GM12878 (cell line): Measurements from ENCODE around the gene OR56A4. TPM values are rescaled to one million over a fixed set of nuclear protein-coding genes. Genes with fewer than 3 reads are reported as not detected.

ENCODE experiments used
- ATAC-seq: fragments of 200-7000 bp; cut with Tn5 transposase; 3 replicates; pipeline ENCODE4 v1.9.1; 2020; ENCODE audit warnings: mild to moderate bottlenecking, moderate library complexity
- BruUV-seq: library from RNA; stranded (reverse); fragments of 400-500 nt; replicated peaks from 2 replicates; lab custom pipeline; 2021; lab: Mats Ljungman, UMichigan
- CTCF ChIA-PET: fragments of 300-600 bp; sonication (Branson Sonifier 250); formaldehyde crosslinking; extraction: SDS; loops from one replicate; lab custom pipeline; 2021; ENCODE audit warnings: inconsistent platforms; lab: Yijun Ruan, JAX
- POLR2A ChIA-PET: fragments of 350-600 bp; formaldehyde crosslinking; extraction: SDS; loops from one replicate; lab custom pipeline; 2021; ENCODE audit warnings: inconsistent platforms; lab: Charles Lee
- RAD21 ChIA-PET: fragments of 300-600 bp; sonication (Branson Sonifier 250); formaldehyde crosslinking; loops from one replicate; lab custom pipeline; 2023; ENCODE audit warnings: antibody characterized with exemption; ENCODE audit not compliant: unreplicated experiment; lab: Charles Lee
- SMC1A ChIA-PET: fragments of 300-600 bp; sonication (Branson Sonifier 250); formaldehyde crosslinking; loops from one replicate; lab custom pipeline; 2023; ENCODE audit not compliant: unreplicated experiment, uncharacterized antibody; lab: Charles Lee
- DNase-seq: peaks from one replicate; pipeline ENCODE4 v3.0.0-alpha.2; 2011; ENCODE audit warnings: low read depth, low spot score
- FAIRE-seq: peaks from 3 replicates; lab custom pipeline; 2011; peaks lifted over from hg19 to GRCh38; lab: Jason Lieb, UNC
- H2AFZ ChIP-seq: 2 replicates; pipeline ENCODE4 v1.6.0; 2011; ENCODE audit warnings: low read depth, low read length, control low read depth; ENCODE audit not compliant: control insufficient read depth
- H3K27ac ChIP-seq: 2 replicates; pipeline ENCODE4 v1.5.1; 2011; ENCODE audit warnings: control low read depth; ENCODE audit not compliant: control insufficient read depth, insufficient read depth
- H3K27me3 ChIP-seq, 2 experiments: replicated peaks in 1 of 2; 2 replicates each; pipeline versions ENCODE4 v1.6.0 to v1.6.1; 2011; ENCODE audit warnings: low read length in 1 of 2; ENCODE audit not compliant: control insufficient read depth in 2 of 2, insufficient read depth in 2 of 2
- H3K36me3 ChIP-seq, 2 experiments: 2 replicates each; pipeline ENCODE4 v1.5.1; 2011; ENCODE audit warnings: low read length in 1 of 2; ENCODE audit not compliant: control insufficient read depth in 2 of 2, insufficient read depth in 2 of 2
- H3K4me1 ChIP-seq: 2 replicates; pipeline ENCODE4 v1.6.1; 2011; ENCODE audit warnings: mild to moderate bottlenecking, low read length, moderate library complexity, mixed read lengths; ENCODE audit not compliant: control insufficient read depth, insufficient read depth
- H3K4me2 ChIP-seq: 2 replicates; pipeline ENCODE4 v1.6.0; 2011; ENCODE audit warnings: control low read depth; ENCODE audit not compliant: control insufficient read depth, insufficient read depth
- H3K4me3 ChIP-seq: fragments of 200-600 bp; sonication (generic); 2 replicates; pipeline ENCODE4 v1.5.1; 2016
- H3K79me2 ChIP-seq: 2 replicates; pipeline ENCODE4 v1.6.0; 2011; ENCODE audit warnings: low read length; ENCODE audit not compliant: control insufficient read depth, insufficient read depth
- H3K9ac ChIP-seq: 2 replicates; pipeline ENCODE4 v1.8.0; 2011; ENCODE audit warnings: low read length, control low read depth, mixed read lengths; ENCODE audit not compliant: control insufficient read depth, insufficient read depth
- H3K9me3 ChIP-seq: replicated peaks from 3 replicates; pipeline ENCODE4 v1.5.1; 2011; ENCODE audit warnings: mild to moderate bottlenecking, low read length; ENCODE audit not compliant: control insufficient read depth, insufficient read depth
- H4K20me1 ChIP-seq: 2 replicates; pipeline ENCODE4 v1.6.0; 2011; ENCODE audit not compliant: control insufficient read depth, insufficient read depth
- ATF3 ChIP-seq: IDR thresholded peaks from 2 replicates; pipeline ENCODE4 v1.6.1; 2011; ENCODE audit warnings: low read depth, mild to moderate bottlenecking, low read length, moderate library complexity, borderline replicate concordance; ENCODE audit errors: extremely low read depth
- CBX5 ChIP-seq: sonication (generic); IDR thresholded peaks from 2 replicates; pipeline ENCODE4 v1.6.1; 2016; ENCODE audit warnings: low read depth, moderate library complexity, mild to moderate bottlenecking, inconsistent platforms
- CEBPB ChIP-seq, 2 experiments: fragments of 150-350 bp in 1 of 2; IDR thresholded peaks; 2 replicates each; pipeline ENCODE4 v1.6.1; 2012 to 2014; ENCODE audit warnings: low read depth in 2 of 2, low read length in 2 of 2, borderline replicate concordance in 1 of 2, inconsistent platforms in 1 of 2
- E2F8 ChIP-seq: fragments of 450-650 bp; IDR thresholded peaks from 2 replicates; pipeline ENCODE4 v1.6.1; 2018; ENCODE audit warnings: mild to moderate bottlenecking, low read depth, moderate library complexity; ENCODE audit not compliant: partially characterized antibody
- EED ChIP-seq: sonication (generic); IDR thresholded peaks from 2 replicates; pipeline ENCODE4 v1.6.1; 2016; ENCODE audit warnings: antibody characterized with exemption, low read depth
- EZH2 ChIP-seq: IDR thresholded peaks from 2 replicates; pipeline ENCODE4 v1.6.1; 2012; ENCODE audit warnings: low read depth, mild to moderate bottlenecking, control low read depth, inconsistent platforms, low read length, borderline replicate concordance; ENCODE audit not compliant: control insufficient read depth
- JUND ChIP-seq: IDR thresholded peaks from 2 replicates; pipeline ENCODE4 v1.6.1; 2012; ENCODE audit warnings: low read depth, mild to moderate bottlenecking, low read length, improper control_type of control experiment, moderate library complexity
- MAX ChIP-seq: IDR thresholded peaks from 2 replicates; pipeline ENCODE4 v1.6.1; 2012; ENCODE audit warnings: low read depth, low read length, improper control_type of control experiment
- MLLT1 ChIP-seq: fragments of 450-650 bp; IDR thresholded peaks from 2 replicates; pipeline ENCODE4 v1.6.1; 2016; ENCODE audit warnings: mild to moderate bottlenecking
- POLR2AphosphoS2 ChIP-seq: IDR thresholded peaks from 2 replicates; pipeline ENCODE4 v1.6.1; 2011; ENCODE audit warnings: low read depth, mild to moderate bottlenecking, low read length, improper control_type of control experiment, moderate library complexity
- RAD21 ChIP-seq: IDR thresholded peaks from 2 replicates; pipeline ENCODE4 v1.6.1; 2011; ENCODE audit warnings: mild to moderate bottlenecking, low read depth, low read length, moderate library complexity; ENCODE audit not compliant: insufficient read depth
- RELA ChIP-seq: fragments of 450-650 bp; IDR thresholded peaks from 2 replicates; pipeline ENCODE4 v1.8.0; 2014; ENCODE audit warnings: borderline replicate concordance; ENCODE audit not compliant: partially characterized antibody
- RUNX3 ChIP-seq: IDR thresholded peaks from 2 replicates; pipeline ENCODE4 v1.6.1; 2012; ENCODE audit warnings: low read length, inconsistent platforms
- SMC3 ChIP-seq: IDR thresholded peaks from 2 replicates; pipeline ENCODE4 v1.6.1; 2011; ENCODE audit warnings: low read length, improper control_type of control experiment, borderline replicate concordance
- TCF7 ChIP-seq: IDR thresholded peaks from 2 replicates; pipeline ENCODE4 v1.6.1; 2014; ENCODE audit warnings: antibody characterized with exemption, borderline replicate concordance
- ZNF622 ChIP-seq: fragments of 450-650 bp; IDR thresholded peaks from 2 replicates; pipeline ENCODE4 v1.6.1; 2017; ENCODE audit warnings: mild to moderate bottlenecking, inconsistent platforms
- ZZZ3 ChIP-seq: IDR thresholded peaks from 2 replicates; pipeline ENCODE4 v1.6.1; 2011; ENCODE audit warnings: low read depth; ENCODE audit not compliant: control insufficient read depth, insufficient read length
- WGBS: methylation state at CpG from one replicate; pipeline ENCODE4 v1.1.6; 2016; ENCODE audit warnings: low lambda C conversion rate; ENCODE audit not compliant: insufficient replicate concordance, insufficient coverage; ENCODE audit errors: missing lambda C conversion rate; 5-methylcytosine and 5-hydroxymethylcytosine counted together
- in situ Hi-C: fragments of 300-500 bp; cut with MboI; formaldehyde crosslinking; loops from 9 replicates; pipeline ENCODE4 v1.14.3; 2018; ENCODE audit warnings: mixed read lengths
- intact Hi-C: fragments of 100-400 bp; cut with micrococcal nuclease; formaldehyde crosslinking; loops from one replicate; pipeline ENCODE4 v1.14.2; 2022; ENCODE audit not compliant: unreplicated experiment
- polyA plus RNA-seq, 11 experiments: library from polyadenylated mRNA; depleted of rRNA in 4 of 11; unstranded in 6 of 11; stranded (reverse) in 5 of 11; fragments of >200 nt; fragmentation: Nextera tagmentation in 4 of 11; fragmentation: Illumina TruSeq in 1 of 11; extraction: Ambion mirVana in 4 of 11; extraction: Trizol in 1 of 11; gene quantifications; 1 replicate in 1 of 11; 2 replicates in 10 of 11; pipeline versions ENCODE4 v1.2.1 to v1.2.3, GENCODE V29; 2011 to 2016; ENCODE audit warnings: inconsistent platforms in 2 of 11, missing spikeins in 2 of 11, low read depth in 1 of 11
- total RNA-seq, 4 experiments: library from RNA; depleted of rRNA in 3 of 4; stranded (reverse); fragments of >200 nt in 3 of 4; fragmentation: Illumina TruSeq in 1 of 4; extraction: Trizol in 1 of 4; gene quantifications; 2 replicates each; pipeline versions ENCODE4 v1.2.1 to v1.2.3, GENCODE V29; 2013 to 2021

Gene OR56A4
- total and polyA plus RNA-seq, 10 of the 15 experiments (the other 5 are each of a cell fraction or from before 2014, with no cell fraction given), result not detected

GRCh38 chr11:6022956-6023355 lies 16.2 kb upstream of the OR56A4 start (continued):
- no peak for TF ChIP-seq MLLT1
- peak; percentile 75 for TF ChIP-seq RAD21
- no peak for TF ChIP-seq POLR2AphosphoS2
- no peak for TF ChIP-seq EZH2
- TF ChIP-seq MAX, result no peak
- TF ChIP-seq ATF3, result no peak

GRCh38 chr11:6013042-6013441 lies 6.3 kb upstream of the OR56A4 start:
- FAIRE-seq, result no peak
- no peak overlapping the region for H2AFZ ChIP-seq

More at GRCh38 chr11:6013042-6013441, 6.3 kb upstream of the OR56A4 start:
- ChIA-PET POLR2A (no interaction called here), SMC1A (no interaction called here), RAD21 (no interaction called here), CTCF (no interaction called here)
- no peak overlapping the region for H3K27ac ChIP-seq
- no peaks in the 10 kb centered on the region for H3K36me3 ChIP-seq
- no peaks in the 10 kb centered on the region for H4K20me1 ChIP-seq
- in situ Hi-C loops, result no loop called here
- no peaks in the 10 kb centered on the region for H3K4me1 ChIP-seq
- no peaks in the 10 kb centered on the region for H3K79me2 ChIP-seq
- no peak for TF ChIP-seq EED
- TF ChIP-seq TCF7, result no peak
- no peak for TF ChIP-seq ZNF622
- TF ChIP-seq ZZZ3, result no peak
- TF ChIP-seq E2F8, result no peak
- TF ChIP-seq CBX5, result no peak
- no peak for TF ChIP-seq JUND
- no peak for TF ChIP-seq CEBPB (IDR thresholded peaks at IDR 0.05; ENCODE audit: borderline replicate concordance in 1 of 2, low read depth in 2 of 2, low read length in 2 of 2)
- TF ChIP-seq RUNX3, result no peak
- TF ChIP-seq RELA, result no peak
- no peak for TF ChIP-seq SMC3
- H3K4me2 ChIP-seq, result no peak overlapping the region
- H3K9me3 ChIP-seq, result no peaks in the 10 kb centered on the region
- H3K27me3 ChIP-seq, result no peaks in the 10 kb centered on the region
- BruUV-seq, result no TSS peak
- intact Hi-C loops, result no loop called here
- DNase-seq (no peak), ATAC-seq (no peak)
- WGBS, result 28% methylated on average over 3 of the region's 3 CpGs
- H3K9ac ChIP-seq, result no peak overlapping the region
- no peak overlapping the region for H3K4me3 ChIP-seq
